NCI-H2107 treated with DMSO at 0.1 percent for 48 hours (cell line): ENCODE results near the gene PRKCA.
A peak's percentile ranks its signal among the peaks of the same experiment; 100 is the strongest.

ENCODE experiments used
- DNase-seq: peaks from one replicate; lab custom pipeline; 2025; ENCODE audit not compliant: unreplicated experiment; lab: John Stamatoyannopoulos, UW

PRKCA gene

DNA sequence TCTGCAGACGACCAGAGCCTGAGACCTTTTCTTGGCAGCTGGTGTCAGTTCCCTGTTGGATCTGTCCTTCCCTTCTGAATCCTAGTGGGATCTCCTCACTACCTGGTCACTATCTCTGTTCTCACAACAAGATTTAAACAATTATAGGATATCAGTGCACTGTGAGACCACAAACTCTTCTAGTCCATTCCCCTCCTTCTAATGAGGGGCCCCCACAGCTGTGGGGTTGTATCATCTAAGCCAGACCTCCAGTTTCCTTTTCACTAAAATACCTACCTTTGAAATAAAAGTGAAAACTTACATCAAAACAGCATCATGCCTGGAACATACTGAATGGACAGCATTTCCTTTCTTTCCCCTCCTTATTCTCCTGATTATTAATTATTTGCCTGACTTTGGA is 233.2 kb downstream of the PRKCA start:
- DNase-seq, result no peak

DNA sequence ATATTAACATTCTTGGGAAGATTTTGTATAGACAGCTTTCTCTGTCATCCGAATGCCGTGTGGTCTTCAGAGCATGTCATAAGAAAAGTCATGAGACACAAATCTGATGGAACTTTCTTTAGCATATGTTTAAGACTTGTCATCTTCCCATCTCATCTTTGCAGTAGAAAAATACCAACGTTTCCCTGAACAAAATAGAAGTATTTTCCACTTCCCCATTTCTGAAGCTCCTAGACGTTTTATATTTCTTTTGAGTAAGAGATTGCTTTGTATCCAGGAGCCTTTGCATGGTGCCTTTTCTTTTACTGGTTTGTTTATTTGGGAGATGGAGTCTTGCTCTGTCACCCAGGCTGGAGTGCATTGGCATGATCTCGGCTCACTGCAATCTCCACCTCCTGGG is 235.1 kb downstream of the PRKCA start:
- no peak for DNase-seq

DNA sequence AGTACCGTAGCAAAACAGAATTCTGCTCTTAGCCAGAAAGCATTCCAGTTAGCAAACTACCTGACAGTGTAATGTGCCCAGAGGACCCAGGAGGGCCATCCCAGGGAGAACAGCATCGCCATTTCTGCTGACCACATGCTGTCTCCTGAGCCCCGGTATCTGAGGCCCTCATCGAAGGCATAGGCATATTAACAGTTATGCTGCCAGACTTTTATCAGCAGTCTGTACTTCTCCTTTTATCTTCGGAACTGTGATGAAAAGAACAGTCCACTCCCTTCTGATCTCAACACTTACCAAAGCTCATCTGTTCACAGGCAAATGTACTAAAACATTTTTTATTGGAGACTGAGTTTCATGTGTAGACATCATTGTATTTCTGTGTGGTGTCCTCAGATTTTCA is 236.4 kb downstream of the PRKCA start:
- no peak for DNase-seq

DNA sequence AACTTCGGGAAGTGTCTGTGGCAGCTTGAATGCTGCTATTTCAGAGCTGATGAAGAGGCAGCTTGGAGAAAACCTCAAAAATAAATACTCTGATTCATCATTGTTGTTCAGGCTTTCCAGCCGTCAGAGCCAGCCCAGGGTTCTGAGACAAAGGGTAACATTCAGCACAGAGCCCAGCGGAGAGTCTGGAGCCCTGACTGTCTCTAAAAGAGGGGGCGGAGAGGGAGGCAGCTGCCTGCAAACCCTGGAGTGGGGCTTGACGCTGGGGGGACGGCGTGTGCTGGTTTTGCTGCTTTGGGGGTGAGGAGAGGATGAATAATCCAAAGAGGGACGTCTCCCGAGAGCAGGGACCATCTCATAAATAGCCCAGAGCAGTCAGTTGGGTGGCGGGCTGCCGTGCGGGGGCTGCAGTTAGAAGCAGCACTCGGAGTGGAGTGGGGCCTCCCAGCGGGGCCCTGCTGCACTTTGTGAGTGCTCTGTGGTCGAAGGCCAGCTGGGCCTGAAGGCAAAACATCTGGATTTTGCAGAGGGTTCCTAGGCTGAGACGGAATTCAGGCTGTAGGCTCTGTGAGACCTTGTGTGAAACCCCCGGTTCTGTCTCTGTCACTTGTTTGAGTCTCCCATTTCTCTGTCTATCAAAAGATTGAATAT is 237.8 kb downstream of the PRKCA start:
- DNase-seq, result no peak

DNA sequence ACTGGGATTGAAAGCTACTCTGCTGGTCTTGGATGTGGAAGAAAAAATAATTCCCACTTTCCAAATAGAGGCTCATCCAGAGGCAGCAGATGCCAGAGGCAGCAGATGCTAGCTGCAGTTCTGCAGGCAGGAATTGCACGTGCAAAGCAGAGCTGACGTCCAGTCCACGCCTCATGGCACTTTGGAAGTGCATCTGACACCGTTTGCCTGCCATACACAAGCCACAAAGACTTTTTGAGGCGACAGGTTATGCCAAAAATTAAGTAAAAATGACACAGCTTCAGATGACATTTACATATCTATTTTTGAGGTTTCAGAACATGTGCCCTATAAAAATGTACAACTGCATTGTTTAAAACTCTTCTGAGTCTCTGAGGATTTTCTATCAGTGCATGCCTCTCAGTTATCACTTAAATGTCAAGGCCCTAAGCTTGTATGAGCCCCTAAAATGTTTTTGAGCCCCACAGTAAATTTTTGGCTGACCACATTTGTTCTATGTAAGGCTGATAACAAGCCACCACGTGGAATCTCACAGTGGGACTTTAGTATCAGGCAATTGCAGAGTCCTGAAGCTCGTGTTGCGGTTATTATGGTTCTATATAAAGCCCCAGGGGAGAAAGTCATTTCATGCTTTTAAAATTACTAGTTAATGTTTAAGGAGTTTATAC is 239.2 kb downstream of the PRKCA start:
- DNase-seq, result peak; percentile 55

DNA sequence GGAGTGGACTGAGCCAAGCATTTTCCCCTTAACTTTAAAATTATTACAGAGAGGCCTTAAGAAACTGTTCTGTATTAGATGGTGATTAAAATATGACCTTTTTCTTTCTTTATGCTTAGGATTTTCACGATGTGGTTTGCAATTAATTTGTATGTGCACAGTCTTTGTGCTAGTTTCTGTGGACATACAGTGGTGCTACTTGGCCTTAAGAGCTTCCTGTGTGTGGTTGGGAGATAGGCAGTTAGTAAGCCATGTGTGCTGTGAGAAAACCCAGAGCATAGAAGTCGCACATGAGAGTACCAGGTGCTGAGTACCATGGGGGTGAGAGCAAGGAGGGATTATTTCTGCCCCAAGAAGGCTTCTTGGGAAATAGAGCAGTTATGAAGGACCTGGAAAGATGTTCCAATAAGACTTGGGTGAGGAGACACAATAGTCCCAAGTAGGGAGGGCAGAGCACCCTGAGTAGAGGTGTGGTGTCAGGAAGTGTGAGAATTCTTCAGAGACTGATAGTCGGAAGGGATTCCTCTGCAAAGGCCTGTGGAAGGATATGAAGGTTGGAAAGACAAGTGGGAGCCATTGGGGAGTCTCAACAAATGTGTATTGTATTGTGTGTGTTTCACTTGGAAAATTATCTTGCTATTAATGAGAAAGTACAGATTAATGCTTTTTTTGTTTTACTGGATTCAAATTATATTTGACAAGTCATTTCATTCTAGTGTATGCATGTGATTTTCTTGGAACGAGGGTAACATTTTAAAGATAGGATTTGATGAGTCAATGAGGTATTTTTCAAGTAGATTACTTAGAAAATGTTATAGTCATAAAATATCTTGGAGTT is 239.9 kb downstream of the PRKCA start:
- peak; percentile 55 for DNase-seq

DNA sequence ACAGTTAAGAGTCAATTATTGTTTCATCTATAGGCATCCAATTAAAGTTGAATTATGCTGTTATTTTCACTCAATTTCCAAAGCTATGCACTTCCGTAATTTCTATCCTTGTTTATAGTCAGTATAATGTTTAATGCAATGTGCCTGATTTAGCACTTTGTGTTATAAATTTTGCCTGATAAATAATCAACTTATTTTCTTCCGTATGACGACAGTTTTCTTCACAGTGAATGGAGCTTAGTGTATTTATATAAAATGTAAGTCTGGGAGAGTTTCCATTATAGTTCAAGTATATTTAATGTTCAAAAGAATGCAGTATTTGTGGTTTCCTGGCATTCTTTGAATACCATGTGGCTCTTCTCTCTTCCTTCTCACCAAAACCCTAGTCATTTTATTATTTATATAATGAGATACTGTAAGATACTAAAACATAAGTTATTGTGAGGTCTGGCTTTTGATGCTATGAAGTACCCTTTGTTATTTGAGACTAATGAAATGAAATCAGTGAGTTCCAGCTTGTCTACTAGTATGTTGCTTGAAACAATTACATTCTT is 240.6 kb downstream of the PRKCA start:
- DNase-seq, result no peak

DNA sequence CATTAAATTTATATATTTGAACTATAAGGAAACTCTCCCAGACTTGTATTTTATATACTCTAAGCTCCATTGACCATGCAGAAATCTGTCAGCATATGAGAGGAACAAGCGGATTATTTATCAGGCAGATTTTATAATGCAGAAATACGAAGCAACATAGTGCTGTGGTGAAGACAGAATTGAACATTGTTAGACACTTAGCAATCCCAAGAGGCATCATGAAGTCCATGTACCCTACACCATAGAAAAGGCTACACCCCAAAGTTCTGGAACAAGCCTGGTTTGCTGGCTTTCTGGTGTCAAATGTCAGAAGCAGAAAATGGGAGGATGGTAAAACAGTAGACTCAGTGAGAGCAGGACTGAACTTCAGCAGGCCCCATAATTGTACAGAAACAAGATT is 241.1 kb downstream of the PRKCA start:
- DNase-seq, result no peak

DNA sequence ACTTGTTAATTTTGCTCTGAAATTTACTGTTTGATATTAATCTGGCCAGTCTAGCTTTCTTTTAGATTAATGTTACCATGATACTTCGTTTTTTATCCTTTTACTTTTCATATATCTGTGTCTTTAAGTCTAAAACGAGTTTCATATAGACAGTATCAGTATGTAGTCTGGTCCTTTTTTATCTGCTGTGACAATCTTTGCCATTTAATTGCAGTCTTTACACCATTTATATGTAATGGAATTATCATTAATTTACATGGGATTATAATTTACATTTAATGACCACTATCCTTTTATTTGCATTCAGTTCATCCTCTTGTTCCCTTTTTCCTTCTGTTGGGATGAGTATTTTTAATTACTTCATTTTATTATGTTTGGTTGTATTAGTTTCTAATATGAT is 243.5 kb downstream of the PRKCA start:
- no peak for DNase-seq

DNA sequence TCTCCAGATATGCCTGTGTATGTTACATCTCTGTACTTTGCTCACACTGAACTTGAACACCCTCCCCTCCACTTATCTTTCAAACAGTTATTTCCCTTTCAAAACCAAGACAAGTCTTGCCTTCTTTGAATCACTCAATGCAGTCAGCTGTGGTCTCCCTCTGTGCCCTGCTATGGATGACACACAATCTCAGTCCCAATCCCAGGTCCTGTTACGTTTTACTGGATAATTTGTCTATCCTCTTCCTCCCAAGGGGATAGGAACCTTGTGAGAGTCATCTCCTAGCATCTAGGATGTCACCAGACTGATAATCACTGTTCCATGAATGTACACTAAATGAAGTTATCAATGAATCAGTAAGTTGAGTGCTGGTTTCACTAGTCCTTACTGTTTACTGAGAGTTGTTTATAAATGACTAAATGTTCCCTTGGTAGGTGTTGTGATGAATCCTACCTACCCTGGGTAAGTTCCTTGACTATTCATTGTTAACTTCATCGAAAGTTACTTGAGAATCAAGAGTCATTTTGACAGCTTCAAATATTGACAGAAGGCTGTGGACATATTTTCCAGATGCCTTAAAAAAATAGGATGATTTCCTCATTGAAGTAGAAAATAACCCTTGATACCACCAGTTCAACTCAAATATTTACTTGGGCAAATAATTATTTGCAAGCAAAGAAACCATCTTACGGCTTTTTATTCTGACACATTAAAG is 244.9 kb downstream of the PRKCA start:
- DNase-seq, result no peak

DNA sequence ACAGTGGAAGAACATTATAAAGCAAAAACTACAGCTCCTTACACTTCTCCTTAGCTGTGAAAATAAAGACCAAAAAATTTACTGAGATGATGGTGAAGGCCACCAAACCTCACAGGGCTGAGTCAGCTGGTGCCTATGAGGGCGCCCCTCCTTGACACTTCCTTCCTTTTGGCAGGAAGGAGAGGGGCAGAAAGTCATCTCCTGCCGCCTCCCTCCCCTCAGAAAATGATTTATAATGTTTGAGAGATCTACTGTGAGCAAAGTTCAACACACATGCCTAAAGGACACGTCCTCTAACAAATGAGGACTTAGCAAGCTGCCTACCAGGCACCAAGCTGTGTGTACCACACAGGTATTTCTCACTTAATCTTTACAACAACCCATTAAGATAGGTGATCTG is 245.7 kb downstream of the PRKCA start:
- no peak for DNase-seq

DNA sequence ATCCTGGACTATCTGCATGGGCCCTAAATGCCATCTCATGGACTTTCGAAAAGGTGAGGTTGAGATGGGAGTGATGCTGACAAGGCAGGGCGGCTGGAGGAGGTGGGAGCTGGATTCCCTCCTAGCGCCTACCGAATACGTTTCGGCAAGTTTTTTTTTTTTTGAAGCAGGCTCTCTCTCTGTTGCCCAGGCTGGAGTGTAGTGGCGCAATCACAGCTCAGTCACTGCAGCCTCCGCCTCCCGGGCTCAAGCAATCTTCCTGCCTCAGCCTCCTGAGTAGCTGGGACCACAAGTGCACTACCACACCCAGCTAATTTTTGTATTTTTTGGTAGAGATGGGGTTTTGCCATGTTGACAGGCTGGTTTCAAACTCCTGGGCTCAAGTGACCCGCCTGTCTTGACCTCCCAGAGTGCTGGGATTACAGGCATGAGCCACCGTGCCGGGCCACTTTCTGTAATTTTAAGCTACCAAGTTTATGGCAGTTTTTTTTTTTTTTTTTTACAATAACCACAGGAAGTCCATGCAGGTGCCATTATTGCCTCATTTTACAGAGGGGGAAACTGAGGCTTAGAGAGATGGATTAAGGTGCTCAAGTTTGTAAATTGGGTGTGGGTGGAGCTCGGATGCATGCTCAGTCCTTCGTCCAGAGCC is 246.4 kb downstream of the PRKCA start:
- no peak for DNase-seq

DNA sequence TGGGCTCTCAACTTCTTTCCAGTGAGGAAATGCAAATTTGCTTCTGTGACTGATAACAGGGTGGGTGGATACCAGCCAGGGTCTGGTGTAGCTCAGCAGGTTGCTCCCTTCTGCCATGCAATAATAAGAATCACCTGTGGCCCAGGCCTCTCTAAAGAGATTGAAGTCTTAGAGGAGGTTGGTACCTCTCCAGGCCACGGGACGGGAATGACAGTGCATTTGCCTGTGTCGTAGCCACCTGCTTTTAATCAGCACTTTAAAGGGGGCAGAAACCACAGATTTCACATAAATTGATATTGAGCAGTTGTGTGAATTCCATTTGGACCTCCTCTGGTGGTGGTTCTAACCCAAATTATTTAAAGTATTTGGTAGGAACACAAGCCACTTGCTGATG is 246.9 kb downstream of the PRKCA start:
- DNase-seq, result no peak

DNA sequence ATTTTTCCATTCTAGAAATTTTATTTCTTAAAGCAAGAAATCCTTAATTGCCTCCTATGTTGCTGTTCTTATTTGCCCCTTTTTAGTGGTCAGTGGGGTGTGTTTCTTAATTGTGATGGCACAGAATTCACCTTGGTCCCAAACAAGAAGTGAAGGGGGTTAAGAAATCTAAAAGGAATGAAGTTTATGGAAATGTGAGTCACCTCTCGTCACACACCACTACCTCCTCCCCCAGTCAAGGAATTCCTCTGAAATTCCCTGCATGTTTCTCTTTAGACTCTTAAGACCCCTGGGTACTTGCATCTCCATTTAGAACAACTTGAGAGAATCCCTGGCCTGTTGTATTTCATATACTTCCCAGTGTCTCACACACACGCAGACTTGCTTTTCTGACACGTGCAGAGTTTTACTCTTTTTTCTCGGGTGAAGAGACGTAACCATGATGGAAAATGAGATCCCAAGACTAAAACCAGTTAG is 247.4 kb downstream of the PRKCA start:
- no peak for DNase-seq

DNA sequence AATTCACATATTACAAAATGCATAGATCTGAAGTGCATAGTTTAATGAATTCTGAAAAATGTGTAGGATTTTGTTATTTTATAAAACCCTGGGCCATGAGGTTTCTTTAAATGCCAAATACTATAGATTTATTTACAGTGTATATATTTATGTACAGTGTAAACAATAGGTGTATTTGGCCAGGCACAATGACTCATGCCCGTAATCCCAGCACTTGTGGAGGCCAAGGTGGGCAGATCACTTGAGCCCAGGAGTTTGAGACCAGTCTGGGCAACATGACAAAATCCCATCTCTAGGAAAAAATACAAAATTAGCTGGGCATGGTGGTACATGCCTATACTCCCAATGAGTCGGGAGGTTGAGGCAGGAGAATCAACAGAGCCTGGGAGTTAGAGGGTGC is 249.4 kb downstream of the PRKCA start:
- DNase-seq, result no peak

DNA sequence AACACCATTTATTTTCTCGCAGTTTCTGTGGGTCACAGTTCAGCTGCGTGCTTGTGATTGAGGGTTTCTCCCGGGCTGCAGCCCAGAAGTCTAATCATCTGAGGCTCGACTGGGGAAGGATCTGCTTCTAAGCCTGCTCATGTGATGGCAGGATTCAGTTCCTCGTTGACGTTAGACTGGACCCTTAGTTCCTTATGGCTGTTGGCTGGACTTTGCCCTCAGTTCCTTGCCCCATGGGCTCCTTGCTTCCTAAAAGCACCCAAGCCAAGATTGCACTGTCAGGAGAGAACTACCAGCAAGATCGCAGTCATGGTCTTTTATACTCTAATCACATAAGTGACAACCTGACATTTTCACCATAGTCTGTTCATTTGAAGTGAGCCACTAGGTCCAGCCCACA is 250.0 kb downstream of the PRKCA start:
- no peak for DNase-seq

DNA sequence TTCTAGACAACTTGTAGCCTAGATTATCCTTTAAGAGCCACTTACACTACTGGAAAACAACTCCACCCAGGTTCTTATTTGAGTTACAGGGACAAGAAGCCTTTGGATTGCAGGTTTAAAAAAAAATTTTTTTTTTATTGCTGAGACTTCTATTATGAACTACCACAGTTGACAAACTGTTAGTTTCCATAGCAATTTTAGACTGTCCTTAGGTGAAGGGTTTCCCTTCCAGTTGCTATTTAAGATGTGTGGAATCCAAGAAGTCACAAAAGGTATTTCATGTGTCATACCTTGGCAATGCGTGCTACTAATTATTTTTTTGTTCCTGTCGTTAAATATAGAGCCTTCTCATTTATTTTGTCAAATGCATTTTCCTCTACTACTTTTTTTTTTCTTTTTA is 253.2 kb downstream of the PRKCA start:
- DNase-seq, result no peak

DNA sequence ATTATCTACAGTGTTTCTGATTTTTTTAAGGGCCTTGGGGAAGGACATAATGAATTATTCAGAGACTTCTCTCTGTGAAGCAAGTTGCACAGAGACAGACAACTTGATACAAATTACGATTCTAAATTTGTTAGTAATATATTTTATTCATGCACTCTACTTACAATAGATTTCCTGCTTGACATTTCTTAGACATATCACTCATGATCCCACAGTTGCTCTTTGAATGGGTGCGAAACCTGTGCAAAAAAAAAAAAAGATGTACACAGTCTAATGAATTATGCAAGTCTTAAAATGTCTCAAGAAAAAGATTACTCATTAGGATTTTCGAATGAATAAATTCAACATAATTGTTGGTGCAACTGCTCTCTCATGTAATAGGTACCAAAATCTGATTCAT is 254.8 kb downstream of the PRKCA start:
- no peak for DNase-seq

DNA sequence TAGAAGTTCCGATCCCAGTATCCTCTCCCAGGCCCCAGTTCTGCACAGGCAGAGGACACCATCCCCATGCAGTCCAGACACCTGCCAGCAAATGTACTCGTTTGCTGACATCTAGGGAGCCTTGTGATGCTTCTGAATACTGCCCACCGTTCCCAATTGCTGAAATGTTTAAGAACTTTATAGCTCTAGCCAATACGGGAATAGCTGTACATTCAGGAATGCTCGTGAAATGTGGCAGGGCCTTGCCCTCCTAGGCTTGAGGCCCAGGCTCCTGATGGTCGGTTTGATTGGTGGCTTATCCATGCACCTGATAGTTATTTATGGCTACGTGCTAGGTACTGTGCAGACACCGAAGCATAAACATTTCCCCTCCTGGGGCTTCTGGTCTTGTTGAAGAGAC is 255.5 kb downstream of the PRKCA start:
- no peak for DNase-seq

DNA sequence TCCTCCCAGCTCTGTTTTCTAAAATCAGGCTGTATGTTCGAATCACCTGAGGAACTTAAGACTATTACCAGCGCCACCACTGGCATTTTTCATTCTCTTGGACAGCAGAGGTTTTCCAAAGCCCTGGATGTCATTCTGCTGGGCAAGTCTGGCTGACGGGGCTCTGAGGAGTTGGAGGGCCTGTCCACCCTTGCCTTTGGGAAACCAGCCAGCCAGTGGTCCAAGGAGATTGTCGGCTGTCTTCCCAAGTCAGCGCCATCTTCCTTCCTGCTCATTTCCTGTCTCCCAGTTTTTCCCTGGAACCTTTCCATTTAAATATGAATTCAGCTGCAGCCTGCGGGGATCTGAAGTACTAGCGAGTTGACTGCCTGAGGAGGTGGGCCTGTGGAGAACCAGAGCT is 258.3 kb downstream of the PRKCA start:
- no peak for DNase-seq

DNA sequence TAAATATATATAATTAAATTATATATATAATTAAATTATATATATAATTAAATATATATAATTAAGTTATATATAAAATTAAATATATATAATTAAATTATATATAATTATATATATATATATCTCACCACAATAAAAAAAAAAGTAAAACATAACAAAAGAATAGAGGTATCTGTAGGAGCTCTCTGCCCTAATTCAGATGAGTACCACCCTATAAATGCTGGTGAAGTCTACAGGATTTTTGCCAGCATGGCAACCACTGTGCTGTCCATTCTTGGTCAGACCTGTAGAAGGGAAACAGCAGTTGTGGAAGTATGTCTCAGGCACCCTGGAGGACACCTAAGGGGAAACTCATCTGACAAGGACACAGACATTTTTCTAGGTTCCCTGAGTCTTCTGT is 259.7 kb downstream of the PRKCA start:
- no peak for DNase-seq
